Lower lobe of right lung (tissue), 2 donors: ENCODE data around the gene PRKACB. TPM values are rescaled to one million over a fixed set of nuclear protein-coding genes. Genes with fewer than 3 reads are reported as not detected.

Experiments used
- ATAC-seq, 2 donors: fragments of 200-7000 bp; cut with Tn5 transposase; one replicate each; pipeline ENCODE4 v1.9.1; 2020 to 2022; ENCODE audit warnings: mild to moderate bottlenecking in 2 of 2, moderate library complexity in 2 of 2
- DNase-seq: peaks from one replicate; pipeline ENCODE4 v3.0.0-alpha.2; 2020
- H3K27ac ChIP-seq: fragments of 200-600 bp; one replicate; pipeline ENCODE4 v1.8.0; 2022
- H3K27me3 ChIP-seq: fragments of 200-600 bp; one replicate; pipeline ENCODE4 v1.8.0; 2022; ENCODE audit warnings: low read depth
- H3K36me3 ChIP-seq: fragments of 200-600 bp; one replicate; pipeline ENCODE4 v1.8.0; 2022; ENCODE audit warnings: mild to moderate bottlenecking
- H3K4me1 ChIP-seq: fragments of 200-600 bp; one replicate; pipeline ENCODE4 v1.8.0; 2022
- H3K4me3 ChIP-seq: fragments of 200-600 bp; one replicate; pipeline ENCODE4 v1.8.0; 2022; ENCODE audit warnings: mild to moderate bottlenecking
- H3K9me3 ChIP-seq: fragments of 200-600 bp; one replicate; pipeline ENCODE4 v1.8.0; 2022
- CTCF ChIP-seq: fragments of 200-600 bp; IDR thresholded peaks from one replicate; pipeline ENCODE4 v1.8.0; 2022; ENCODE audit warnings: antibody characterized with exemption, mild to moderate bottlenecking
- intact Hi-C: fragments of 100-400 bp; cut with DNase I; formaldehyde crosslinking; loops from one replicate; pipeline ENCODE4 v1.11.0; 2022
- total RNA-seq: library from RNA; stranded (reverse); fragmentation: NEBNext Ultra II Directional; extraction: Animal tissue kit (Norgen Biotek cat#: 25700); gene quantifications from one replicate; pipeline ENCODE4 v1.2.1, GENCODE V29; 2021
- donor health status: DM: no; HTN: yes; CAD: no; lungs with severe emphysema.

Gene PRKACB
- total RNA-seq, 1 donor from 2014 or later: 39.7 TPM

- TF ChIP-seq CTCF: no peak
- no peak for ATAC-seq
- intact Hi-C loops: no loop called here
- no peaks in the 10 kb centered on the region for H3K36me3 ChIP-seq
- H3K27me3 ChIP-seq: no peaks in the 10 kb centered on the region
- no peak for DNase-seq
- no peak overlapping the region for H3K27ac ChIP-seq
- H3K4me1 ChIP-seq: no peaks in the 10 kb centered on the region
- no peak overlapping the region for H3K4me3 ChIP-seq
- H3K9me3 ChIP-seq: no peaks in the 10 kb centered on the region
Observed at GRCh38 chr1:84121360-84121759, 22.7 kb upstream of the PRKACB start.

DNA sequence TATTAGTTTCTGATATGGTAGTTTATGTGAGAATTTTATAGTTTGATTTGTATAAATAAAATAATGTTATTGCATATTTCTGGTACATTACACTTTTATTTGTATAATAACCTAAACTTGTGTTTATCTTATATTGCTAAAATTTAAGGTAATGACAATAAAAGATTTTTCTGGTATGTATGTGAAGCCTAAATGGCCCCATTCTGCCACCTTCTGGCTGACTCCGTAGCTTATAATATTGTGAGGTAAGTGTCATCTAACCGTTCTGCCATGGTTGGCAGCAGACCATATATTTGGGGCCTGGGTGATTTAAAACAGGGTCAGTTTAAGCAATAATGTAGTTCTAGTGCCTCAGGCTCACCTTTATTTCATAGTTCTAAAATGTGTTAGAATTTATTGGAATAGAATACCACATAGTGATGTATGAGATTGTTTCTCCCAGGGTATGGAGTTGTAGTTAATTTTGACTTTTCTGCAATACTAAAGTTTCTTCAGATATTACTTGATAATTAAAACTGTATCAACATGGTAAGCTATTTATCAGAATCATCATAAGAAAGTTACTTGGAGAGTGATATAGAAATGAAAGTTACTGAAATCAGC lies 21.2 kb upstream of the PRKACB start:
- Histone ChIP-seq H3K36me3 (no peaks in the 10 kb centered on the region), H3K4me3 (no peak overlapping the region), H3K4me1 (no peaks in the 10 kb centered on the region), H3K27ac (no peak overlapping the region), H3K27me3 (no peaks in the 10 kb centered on the region), H3K9me3 (no peaks in the 10 kb centered on the region)
- peak; percentile 61 for TF ChIP-seq CTCF
- no peak for DNase-seq
- intact Hi-C loops: no loop called here
- ATAC-seq: peak in 1 of 2 donors; percentile 74

- ATAC-seq (peak in 1 of 2 donors; percentile 30), DNase-seq (no peak)
- no peak for TF ChIP-seq CTCF
- H3K9me3 ChIP-seq: no peaks in the 10 kb centered on the region
- no peaks in the 10 kb centered on the region for H3K27me3 ChIP-seq
- intact Hi-C loops: no loop called here
- no peak overlapping the region for H3K4me3 ChIP-seq
- H3K36me3 ChIP-seq: no peaks in the 10 kb centered on the region
- H3K27ac ChIP-seq: no peak overlapping the region
- H3K4me1 ChIP-seq: no peaks in the 10 kb centered on the region
Observed at GRCh38 chr1:84133479-84133878, 10.6 kb upstream of the PRKACB start.

DNA sequence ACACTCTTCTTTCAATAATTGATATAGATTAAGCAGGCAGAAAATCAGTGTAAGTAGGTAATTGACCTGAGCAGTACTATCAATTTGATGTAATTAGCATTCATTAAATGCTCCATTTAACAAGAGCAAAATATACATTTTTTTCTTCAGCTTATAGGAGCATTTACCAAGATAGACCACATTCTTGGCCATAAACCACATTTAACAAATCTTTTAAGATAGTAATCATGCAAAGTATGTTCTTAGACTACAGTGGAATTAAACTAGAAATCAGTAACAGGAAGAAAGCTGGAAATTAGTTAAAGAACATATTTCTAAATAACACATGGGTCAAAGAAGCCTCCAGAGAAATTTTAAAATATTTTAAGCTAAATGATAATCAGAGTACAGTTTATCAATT lies 8.7 kb upstream of the PRKACB start:
- H3K9me3 ChIP-seq: no peaks in the 10 kb centered on the region
- DNase-seq (no peak), ATAC-seq (no peak)
- H3K4me3 ChIP-seq: no peak overlapping the region
- no peaks in the 10 kb centered on the region for H3K36me3 ChIP-seq
- H3K27ac ChIP-seq: no peak overlapping the region
- no peak for TF ChIP-seq CTCF
- intact Hi-C loops: no loop called here
- H3K27me3 ChIP-seq: no peaks in the 10 kb centered on the region
- H3K4me1 ChIP-seq: no peaks in the 10 kb centered on the region

DNA sequence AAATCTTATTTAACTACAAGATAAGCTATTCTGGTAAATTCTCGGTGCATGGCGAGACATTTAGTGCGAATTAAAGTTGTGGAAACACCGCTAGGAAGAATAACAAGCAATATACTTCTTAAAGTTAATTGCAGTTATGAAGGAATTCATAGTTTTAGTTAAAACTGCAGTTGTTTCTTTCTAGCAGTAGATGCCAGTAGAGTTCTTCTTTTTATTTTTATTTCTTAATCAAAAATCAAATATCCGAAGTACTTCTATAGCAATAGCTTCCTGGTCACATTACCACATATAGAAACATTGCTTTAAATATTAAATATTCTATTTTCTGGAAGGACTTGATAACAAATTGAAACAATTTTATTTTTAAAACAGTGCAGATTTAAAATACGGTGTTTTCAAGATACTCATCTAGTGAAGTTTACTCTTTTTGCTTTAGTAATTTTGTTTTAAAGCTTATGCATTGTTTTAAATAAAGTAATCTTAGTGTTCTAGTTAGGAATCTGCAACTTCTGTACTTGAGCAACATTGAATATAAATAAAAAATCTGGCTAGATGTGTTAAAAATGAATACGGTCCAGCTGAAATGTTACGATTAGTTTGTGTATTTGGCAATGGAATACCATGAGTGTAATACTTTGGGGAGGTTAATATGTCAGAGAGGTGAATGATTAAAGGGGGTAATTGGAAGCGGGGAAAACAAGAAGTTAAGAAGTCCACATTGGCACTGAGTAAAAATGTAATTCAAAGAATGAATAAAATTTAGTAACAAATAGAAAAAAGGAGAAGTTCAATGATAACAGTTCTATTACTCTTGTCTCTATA lies 2.7 kb upstream of the PRKACB start:
- H3K4me3 ChIP-seq: no peak overlapping the region
- H3K36me3 ChIP-seq: no peaks in the 10 kb centered on the region
- ATAC-seq: peak in 1 of 2 donors; percentile 66
- H3K9me3 ChIP-seq: no peaks in the 10 kb centered on the region
- intact Hi-C loops: loop anchor here (10.0 kb wide), 1 partner anchor 293 kb away; no protein-coding TSS in a partner anchor
- H3K4me1 ChIP-seq: no peaks in the 10 kb centered on the region
- TF ChIP-seq CTCF: peak; percentile 59
- H3K27ac ChIP-seq: no peak overlapping the region
- H3K27me3 ChIP-seq: no peaks in the 10 kb centered on the region
- no peak for DNase-seq
